CD4-positive, alpha-beta T cell (primary cell): ENCODE results near the gene IL22RA1. TPM values are rescaled to one million over a fixed set of nuclear protein-coding genes. Genes with fewer than 3 reads are reported as not detected.

Experiments used
- ATAC-seq: fragments of 200-7000 bp; cut with Tn5 transposase; one replicate; pipeline ENCODE4 v1.10.0; 2022; ENCODE audit warnings: mild to moderate bottlenecking; ENCODE audit not compliant: poor library complexity
- CTCF ChIA-PET: fragments of 350-600 bp; sonication (Branson Sonifier 250); formaldehyde crosslinking; loops from one replicate; lab custom pipeline; 2021; ENCODE audit warnings: antibody characterized with exemption, inconsistent platforms; lab: Charles Lee
- POLR2A ChIA-PET: fragments of 350-600 bp; sonication (Branson Sonifier 250); formaldehyde crosslinking; loops from one replicate; lab custom pipeline; 2021; ENCODE audit warnings: antibody characterized with exemption, inconsistent platforms; lab: Charles Lee
- DNase-seq, 14 experiments: peaks; one replicate each; pipeline ENCODE4 v3.0.0-alpha.2; 2013 to 2020; ENCODE audit warnings: mixed read lengths in 2 of 14
- H3K27ac ChIP-seq, 2 donors: one replicate each; pipeline versions ENCODE4 v1.5.1 to v1.7.0; 2013; ENCODE audit warnings: low read length in 2 of 2, low read depth in 1 of 2, mild to moderate bottlenecking in 1 of 2
- H3K27me3 ChIP-seq, 2 experiments: 1 replicate in 1 of 2; 2 replicates in 1 of 2; pipeline versions ENCODE4 v1.6.1 to v1.7.0; 2013; ENCODE audit warnings: low read length in 2 of 2, control low read depth in 1 of 2, mild to moderate bottlenecking in 1 of 2, moderate library complexity in 1 of 2; ENCODE audit not compliant: insufficient read depth in 2 of 2, control insufficient read depth in 1 of 2
- H3K36me3 ChIP-seq: one replicate; pipeline ENCODE4 v1.6.1; 2013; ENCODE audit warnings: low read length, control low read depth; ENCODE audit not compliant: insufficient read depth
- H3K4me1 ChIP-seq: one replicate; pipeline ENCODE4 v1.6.1; 2013; ENCODE audit warnings: low read length, control low read depth; ENCODE audit not compliant: insufficient read depth
- H3K4me3 ChIP-seq: one replicate; pipeline ENCODE4 v1.5.1; 2013; ENCODE audit warnings: mild to moderate bottlenecking, low read length, moderate library complexity
- H3K9me3 ChIP-seq, 2 experiments: 1 replicate in 1 of 2; 2 replicates in 1 of 2; pipeline versions ENCODE4 v1.6.1 to v1.7.0; 2013; ENCODE audit warnings: low read length in 2 of 2, mild to moderate bottlenecking in 2 of 2, control low read depth in 1 of 2, moderate library complexity in 1 of 2; ENCODE audit not compliant: control insufficient read depth in 1 of 2, insufficient read depth in 1 of 2
- H3K27ac Mint-ChIP-seq: one replicate; pipeline ENCODE4 v1.8.0; 2020; ENCODE audit warnings: mixed read lengths
- H3K27me3 Mint-ChIP-seq: one replicate; pipeline ENCODE4 v1.8.0; 2021; ENCODE audit warnings: mixed read lengths
- H3K36me3 Mint-ChIP-seq: one replicate; pipeline ENCODE4 v1.8.0; 2021; ENCODE audit warnings: low read depth, mixed read lengths
- H3K4me1 Mint-ChIP-seq: one replicate; pipeline ENCODE4 v1.8.0; 2021; ENCODE audit warnings: low read depth, mixed read lengths
- H3K4me3 Mint-ChIP-seq: one replicate; pipeline ENCODE4 v1.8.0; 2020; ENCODE audit warnings: mild to moderate bottlenecking, mixed read lengths
- H3K9me3 Mint-ChIP-seq: one replicate; pipeline ENCODE4 v1.8.0; 2020; ENCODE audit warnings: mixed read lengths
- intact Hi-C, 2 experiments: fragments of 100-400 bp; cut with DNase I in 1 of 2; cut with micrococcal nuclease in 1 of 2; formaldehyde crosslinking; loops; one replicate each; pipeline versions ENCODE4 v1.15.1 to v1.9.0; 2023 to 2025; cut with DNase I, micrococcal nuclease
- total RNA-seq, 174 experiments: library from RNA in 2 of 174; stranded (reverse) in 2 of 174; gene quantifications; one replicate each; pipeline ENCODE4 v1.2.3 and lab custom pipeline; 2021 to 2026
- TF ChIP-seq, protein P1 (sequence below): fragments of 200-600 bp; IDR thresholded peaks from one replicate; pipeline ENCODE4 v1.8.0; 2022; ENCODE audit warnings: antibody characterized with exemption, mild to moderate bottlenecking

Gene IL22RA1
- total RNA-seq, 2 experiments from 2014 or later, result not detected

DNA sequence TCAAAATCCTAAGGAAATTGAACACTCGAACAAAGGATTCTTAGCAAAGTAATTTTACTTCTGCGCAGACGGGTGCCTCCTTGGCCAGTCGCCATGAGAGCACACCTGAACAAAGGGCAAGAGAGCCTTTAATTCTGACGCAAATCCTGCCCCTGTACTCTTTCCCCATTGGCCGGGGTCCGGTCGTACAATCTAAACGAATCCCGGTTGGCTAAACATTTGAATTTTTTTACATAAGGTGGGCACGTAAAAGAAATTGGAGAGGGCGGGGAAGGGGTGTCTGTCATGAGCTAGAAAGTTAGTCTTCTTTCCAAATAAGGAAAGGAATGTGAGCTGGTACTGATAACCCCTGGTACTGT, 8.2 kb upstream of the IL22RA1 start:
- CTCF ChIA-PET, result interaction anchor here (0.6 to 2.4 kb wide), 7 partner anchors 48 to 684 kb away, joined by 3 to 14 read pairs (median 5); no protein-coding TSS in a partner anchor
- H3K27me3 ChIP-seq, result peaks cover 11 to 23% of the 10 kb centered on the region in 2 experiments
- Mint-ChIP-seq H3K27ac (no peak overlapping the region), H3K4me3 (peak overlapping the region; percentile 44), H3K27me3 (peaks cover 45% of the 10 kb centered on the region), H3K9me3 (no peaks in the 10 kb centered on the region), H3K36me3 (no peaks in the 10 kb centered on the region), H3K4me1 (peaks cover 11% of the 10 kb centered on the region)
- intact Hi-C loops, result loop anchor here in 1 of 2 experiments (2.0 kb wide), 1 partner anchor 486 kb away; no protein-coding TSS in a partner anchor
- no peak overlapping the region for H3K27ac ChIP-seq
- H3K4me1 ChIP-seq, result peaks cover 12% of the 10 kb centered on the region
- no peaks in the 10 kb centered on the region for H3K36me3 ChIP-seq
- no peaks in the 10 kb centered on the region for H3K9me3 ChIP-seq
- ATAC-seq, result no peak
- H3K4me3 ChIP-seq, result no peak overlapping the region
- TF ChIP-seq, protein P1, sequence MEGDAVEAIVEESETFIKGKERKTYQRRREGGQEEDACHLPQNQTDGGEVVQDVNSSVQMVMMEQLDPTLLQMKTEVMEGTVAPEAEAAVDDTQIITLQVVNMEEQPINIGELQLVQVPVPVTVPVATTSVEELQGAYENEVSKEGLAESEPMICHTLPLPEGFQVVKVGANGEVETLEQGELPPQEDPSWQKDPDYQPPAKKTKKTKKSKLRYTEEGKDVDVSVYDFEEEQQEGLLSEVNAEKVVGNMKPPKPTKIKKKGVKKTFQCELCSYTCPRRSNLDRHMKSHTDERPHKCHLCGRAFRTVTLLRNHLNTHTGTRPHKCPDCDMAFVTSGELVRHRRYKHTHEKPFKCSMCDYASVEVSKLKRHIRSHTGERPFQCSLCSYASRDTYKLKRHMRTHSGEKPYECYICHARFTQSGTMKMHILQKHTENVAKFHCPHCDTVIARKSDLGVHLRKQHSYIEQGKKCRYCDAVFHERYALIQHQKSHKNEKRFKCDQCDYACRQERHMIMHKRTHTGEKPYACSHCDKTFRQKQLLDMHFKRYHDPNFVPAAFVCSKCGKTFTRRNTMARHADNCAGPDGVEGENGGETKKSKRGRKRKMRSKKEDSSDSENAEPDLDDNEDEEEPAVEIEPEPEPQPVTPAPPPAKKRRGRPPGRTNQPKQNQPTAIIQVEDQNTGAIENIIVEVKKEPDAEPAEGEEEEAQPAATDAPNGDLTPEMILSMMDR, result no peak
- POLR2A ChIA-PET, result no interaction called here
- peak in 1 of 14 experiments; percentile 10 for DNase-seq

DNA sequence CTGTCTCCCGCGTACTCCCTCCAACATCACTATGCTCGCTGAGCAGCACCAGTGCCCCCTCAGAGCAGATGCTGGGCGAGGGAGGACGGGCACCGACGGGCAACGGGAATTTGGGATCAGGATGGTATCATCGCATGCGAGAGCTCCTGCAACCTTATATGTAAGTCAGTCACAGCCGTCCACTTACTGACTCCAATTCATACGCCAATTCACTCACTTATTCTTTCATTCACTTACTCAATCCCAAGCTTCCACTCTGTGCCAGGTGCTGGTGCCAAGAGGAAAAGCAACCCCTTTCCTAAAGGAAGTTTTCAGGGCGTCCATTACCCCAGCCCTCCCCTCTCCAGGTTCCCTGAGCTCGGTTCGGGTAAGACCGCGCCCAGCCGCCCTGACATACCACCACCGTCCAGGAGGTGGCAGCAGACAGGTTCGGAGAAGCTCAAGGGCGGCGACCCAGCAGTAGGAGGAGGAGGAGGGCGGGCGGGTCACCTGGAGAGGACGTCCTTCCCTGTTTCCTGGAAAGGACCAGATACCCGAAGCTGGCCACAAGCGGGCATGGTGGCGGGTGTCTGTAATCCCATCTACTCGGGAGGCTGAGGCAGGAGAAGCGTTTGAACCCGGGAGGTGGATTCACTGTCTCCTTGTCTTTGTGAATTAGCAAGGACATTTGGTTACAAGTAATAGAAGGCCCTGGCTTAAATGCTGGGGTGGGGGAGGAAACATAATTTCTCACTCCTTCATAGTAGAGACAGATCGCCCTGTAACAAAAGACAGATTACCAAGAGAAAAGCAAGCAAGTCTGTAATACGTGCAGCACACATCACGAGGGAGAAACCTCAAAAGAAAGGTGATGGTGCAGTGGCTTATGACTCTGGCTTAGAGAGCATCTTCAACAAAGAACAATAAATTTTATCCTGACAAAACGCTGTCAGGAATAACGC, 7.6 kb upstream of the IL22RA1 start:
- no peaks in the 10 kb centered on the region for H3K9me3 ChIP-seq

DNA sequence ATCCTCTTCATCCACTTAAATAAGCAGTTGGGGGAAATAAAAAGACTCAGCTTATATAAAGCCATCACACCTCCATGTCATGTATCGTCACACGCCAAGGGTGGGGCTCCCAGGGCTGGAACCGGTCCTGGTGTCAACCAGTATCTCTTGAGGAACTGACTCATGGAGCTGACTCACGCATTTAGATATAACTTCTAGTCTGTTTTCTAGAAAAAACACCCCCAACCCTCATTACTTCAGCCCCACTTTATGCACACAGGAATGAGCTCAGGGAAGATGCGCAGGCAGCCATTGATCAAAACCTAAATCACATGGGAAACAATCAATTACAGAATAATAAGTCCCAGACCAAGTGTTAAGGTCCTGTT, 6.9 kb upstream of the IL22RA1 start:
- Histone ChIP-seq H3K4me3 (no peak overlapping the region), H3K36me3 (no peaks in the 10 kb centered on the region), H3K27ac (no peak overlapping the region), H3K9me3 (no peaks in the 10 kb centered on the region), H3K4me1 (peaks cover 12% of the 10 kb centered on the region), H3K27me3 (peaks cover 11 to 23% of the 10 kb centered on the region in 2 experiments)
- TF ChIP-seq, protein P1, result no peak
- peak in 4 of 14 experiments; percentile 8 to 64 (median 43) for DNase-seq
- intact Hi-C loops, result loop anchor here (1.0 to 2.0 kb wide), 4 partner anchors 51 to 487 kb away; no protein-coding TSS in a partner anchor
- Mint-ChIP-seq H3K4me3 (no peak overlapping the region), H3K9me3 (no peaks in the 10 kb centered on the region), H3K27ac (no peak overlapping the region), H3K27me3 (peaks cover 46% of the 10 kb centered on the region), H3K36me3 (no peaks in the 10 kb centered on the region), H3K4me1 (peaks cover 11% of the 10 kb centered on the region)
- POLR2A ChIA-PET, result interaction anchor here (0.7 to 1.1 kb wide), 2 partner anchors 242 to 243 kb away, joined by 3 read pairs; no protein-coding TSS in a partner anchor
- no peak for ATAC-seq
- CTCF ChIA-PET, result interaction anchor here (0.6 to 2.4 kb wide), 24 partner anchors 9 to 685 kb away, joined by 3 to 21 read pairs (median 4); no protein-coding TSS in a partner anchor

More for the DNA sequence above, 7.6 kb upstream of the IL22RA1 start:
- TF ChIP-seq, protein P1, result peak; percentile 87
- H3K4me3 ChIP-seq, result peak overlapping the region; percentile 31
- no peak overlapping the region for H3K27ac ChIP-seq
- no peaks in the 10 kb centered on the region for H3K9me3 Mint-ChIP-seq
- DNase-seq, result peak; percentile 76 to 91 (median 87)
- H3K27ac Mint-ChIP-seq, result no peak overlapping the region
- ChIA-PET POLR2A (interaction anchor here (0.7 to 1.1 kb wide), 2 partner anchors 241 to 243 kb away, joined by 3 read pairs; no protein-coding TSS in a partner anchor), CTCF (interaction anchor here (0.5 to 2.4 kb wide), 28 partner anchors 8 to 685 kb away, joined by 3 to 21 read pairs (median 4); no protein-coding TSS in a partner anchor)
- ATAC-seq, result peak; percentile 98
- H3K27me3 Mint-ChIP-seq, result peaks cover 46% of the 10 kb centered on the region
- intact Hi-C loops, result loop anchor here (1.0 to 2.0 kb wide), 3 partner anchors 241 to 486 kb away; no protein-coding TSS in a partner anchor
- H3K4me1 ChIP-seq, result peaks cover 12% of the 10 kb centered on the region
- peak overlapping the region; percentile 44 for H3K4me3 Mint-ChIP-seq
- peaks cover 11 to 23% of the 10 kb centered on the region in 2 experiments for H3K27me3 ChIP-seq
- H3K4me1 Mint-ChIP-seq, result peaks cover 11% of the 10 kb centered on the region
- no peaks in the 10 kb centered on the region for H3K36me3 Mint-ChIP-seq
- no peaks in the 10 kb centered on the region for H3K36me3 ChIP-seq
